IMR-90 (cell line): ENCODE data around the gene RFPL4AL1. TPM values are rescaled to one million over a fixed set of nuclear protein-coding genes. Genes with fewer than 3 reads are reported as not detected.
"Not testable (repeated sequence)": the region's sequence is repeated elsewhere in the genome, so short reads cannot be mapped to it uniquely, and the experiment has no call there.

Source experiments
- ATAC-seq: fragments of 200-7000 bp; cut with Tn5 transposase; 2 replicates; pipeline ENCODE4 v1.9.1; 2020; ENCODE audit warnings: low read depth, mild to moderate bottlenecking, moderate library complexity
- BruUV-seq: library from RNA; stranded (reverse); fragments of 400-500 nt; replicated peaks from 2 replicates; lab custom pipeline; 2021; lab: Mats Ljungman, UMichigan
- CTCF ChIA-PET: fragments of 300-600 bp; formaldehyde crosslinking; extraction: SDS; loops from one replicate; lab custom pipeline; 2021; ENCODE audit warnings: antibody characterized with exemption; lab: Yijun Ruan, JAX
- POLR2A ChIA-PET: fragments of 300-600 bp; sonication (Branson Sonifier 250); formaldehyde crosslinking; loops from one replicate; lab custom pipeline; 2022; ENCODE audit warnings: antibody characterized with exemption; ENCODE audit not compliant: unreplicated experiment; lab: Charles Lee
- DNase-seq: peaks from one replicate; pipeline ENCODE4 v3.0.0; 2013
- H2AFZ ChIP-seq: replicated peaks from 2 replicates; pipeline ENCODE3; 2013; ENCODE audit warnings: low read length, mild to moderate bottlenecking; ENCODE audit not compliant: poor library complexity
- H2AK5ac ChIP-seq: 2 replicates; pipeline ENCODE4 v1.6.1; 2013; ENCODE audit warnings: low read depth, low read length, inconsistent platforms
- H2AK9ac ChIP-seq: replicated peaks from 2 replicates; pipeline ENCODE3; 2013; ENCODE audit warnings: mild to moderate bottlenecking, low read depth, low read length, moderate library complexity; ENCODE audit not compliant: poor library complexity
- H2BK120ac ChIP-seq: 2 replicates; pipeline ENCODE4 v1.6.1; 2013; ENCODE audit warnings: low read depth, low read length, inconsistent platforms
- H2BK15ac ChIP-seq: 3 replicates; pipeline ENCODE4 v1.6.1; 2013; ENCODE audit warnings: low read depth, low read length, inconsistent platforms
- H2BK20ac ChIP-seq: 2 replicates; pipeline ENCODE4 v1.6.1; 2013; ENCODE audit warnings: low read depth, mild to moderate bottlenecking, inconsistent platforms, low read length, moderate library complexity
- H2BK5ac ChIP-seq: 2 replicates; pipeline ENCODE4 v1.6.1; 2013; ENCODE audit warnings: mild to moderate bottlenecking, low read depth, low read length, inconsistent platforms; ENCODE audit not compliant: poor library complexity, severe bottlenecking
- H3K14ac ChIP-seq: replicated peaks from 2 replicates; pipeline ENCODE4 v1.6.1; 2013; ENCODE audit warnings: low read depth, low read length, inconsistent platforms
- H3K18ac ChIP-seq: 2 replicates; pipeline ENCODE4 v1.6.1; 2013; ENCODE audit warnings: low read depth, low read length, control low read depth
- H3K23ac ChIP-seq: 2 replicates; pipeline ENCODE4 v1.6.1; 2013; ENCODE audit warnings: low read depth, low read length, inconsistent platforms
- H3K27ac ChIP-seq: 2 replicates; pipeline ENCODE4 v1.5.1; 2013; ENCODE audit warnings: mild to moderate bottlenecking, control low read depth, low read length; ENCODE audit not compliant: insufficient read depth
- H3K27me3 ChIP-seq: 2 replicates; pipeline ENCODE4 v1.6.1; 2013; ENCODE audit warnings: low read length; ENCODE audit not compliant: control insufficient read depth, insufficient read depth
- H3K36me3 ChIP-seq: 2 replicates; pipeline ENCODE4 v1.6.1; 2013; ENCODE audit warnings: low read length, mixed read lengths; ENCODE audit not compliant: control insufficient read depth, insufficient read depth
- H3K4ac ChIP-seq: 2 replicates; pipeline ENCODE4 v1.6.1; 2013; ENCODE audit warnings: low read depth, low read length, inconsistent platforms
- H3K4me1 ChIP-seq: 2 replicates; pipeline ENCODE4 v1.6.1; 2013; ENCODE audit warnings: low read length, mixed read lengths; ENCODE audit not compliant: control insufficient read depth, insufficient read depth
- H3K4me2 ChIP-seq: 2 replicates; pipeline ENCODE4 v1.6.1; 2013; ENCODE audit warnings: low read depth, mild to moderate bottlenecking, control low read depth, low read length, moderate library complexity
- H3K4me3 ChIP-seq: 2 replicates; pipeline ENCODE4 v1.5.1; 2013; ENCODE audit warnings: low read depth, mild to moderate bottlenecking, control low read depth, low read length, moderate library complexity; ENCODE audit not compliant: insufficient read depth
- H3K56ac ChIP-seq: 2 replicates; pipeline ENCODE4 v1.6.1; 2013; ENCODE audit warnings: low read length, inconsistent platforms; ENCODE audit not compliant: insufficient read depth; ENCODE audit errors: extremely low read depth
- H3K79me1 ChIP-seq, 2 experiments: 2 replicates each; pipeline ENCODE4 v1.6.1; 2013; ENCODE audit warnings: low read length in 2 of 2, inconsistent platforms in 1 of 2, low read depth in 1 of 2
- H3K9ac ChIP-seq: 2 replicates; pipeline ENCODE4 v1.6.1; 2013; ENCODE audit warnings: low read depth, low read length, control low read depth
- H3K9me1 ChIP-seq: 2 replicates; pipeline ENCODE4 v1.6.1; 2013; ENCODE audit warnings: low read length, inconsistent platforms; ENCODE audit not compliant: insufficient read depth
- H3K9me3 ChIP-seq: 2 replicates; pipeline ENCODE4 v1.6.1; 2013; ENCODE audit warnings: low read length; ENCODE audit not compliant: control insufficient read depth, insufficient read depth
- H4K20me1 ChIP-seq: 2 replicates; pipeline ENCODE4 v1.6.1; 2013; ENCODE audit warnings: low read length, inconsistent platforms; ENCODE audit not compliant: insufficient read depth
- H4K5ac ChIP-seq: 2 replicates; pipeline ENCODE4 v1.6.1; 2013; ENCODE audit warnings: mild to moderate bottlenecking, low read depth, low read length, control low read depth
- H4K8ac ChIP-seq, 2 experiments: 2 replicates each; pipeline ENCODE4 v1.6.1; 2013; ENCODE audit warnings: low read depth in 2 of 2, low read length in 2 of 2, control low read depth in 1 of 2, inconsistent platforms in 1 of 2
- H4K91ac ChIP-seq: 2 replicates; pipeline ENCODE4 v1.6.1; 2013; ENCODE audit warnings: low read depth, low read length, inconsistent platforms; ENCODE audit not compliant: insufficient read depth
- WGBS, 2 experiments: methylation state at CpG; one replicate each; pipeline versions ENCODE4 v1.1.5 to v1.1.7; 2013; ENCODE audit warnings: missing lambda C conversion rate in 2 of 2; ENCODE audit not compliant: insufficient read length in 1 of 2; ENCODE audit errors: extremely low coverage in 2 of 2; 5-methylcytosine and 5-hydroxymethylcytosine counted together
- dilution Hi-C: fragments of 300-500 bp; cut with HindIII; formaldehyde crosslinking; loops from one replicate; pipeline ENCODE4 v1.14.3; 2018; ENCODE audit warnings: low sequenced_read_pairs; ENCODE audit not compliant: unreplicated experiment
- in situ Hi-C: fragments of 300-500 bp; cut with MboI; formaldehyde crosslinking; loops from 3 replicates; pipeline ENCODE4 v1.14.3; 2019; ENCODE audit warnings: low sequenced_read_pairs, inconsistent platforms, mixed read lengths
- intact Hi-C: fragments of 100-400 bp; cut with micrococcal nuclease; formaldehyde crosslinking; loops from 2 replicates; pipeline ENCODE4 v1.10.0; 2022
- polyA plus RNA-seq, 3 experiments: library from polyadenylated mRNA; depleted of rRNA; stranded (reverse); fragments of >200 nt; gene quantifications; 2 replicates each; pipeline ENCODE4 v1.2.3, GENCODE V29; 2012; ENCODE audit warnings: low replicate concordance in 1 of 3
- total RNA-seq: library from RNA; depleted of rRNA; stranded (reverse); fragments of >200 nt; gene quantifications from 2 replicates; pipeline ENCODE4 v1.2.3, GENCODE V29; 2012

The RFPL4AL1 gene
- total and polyA plus RNA-seq, 2 of the 4 experiments (the other 2 are of a cell fraction), result not detected

DNA sequence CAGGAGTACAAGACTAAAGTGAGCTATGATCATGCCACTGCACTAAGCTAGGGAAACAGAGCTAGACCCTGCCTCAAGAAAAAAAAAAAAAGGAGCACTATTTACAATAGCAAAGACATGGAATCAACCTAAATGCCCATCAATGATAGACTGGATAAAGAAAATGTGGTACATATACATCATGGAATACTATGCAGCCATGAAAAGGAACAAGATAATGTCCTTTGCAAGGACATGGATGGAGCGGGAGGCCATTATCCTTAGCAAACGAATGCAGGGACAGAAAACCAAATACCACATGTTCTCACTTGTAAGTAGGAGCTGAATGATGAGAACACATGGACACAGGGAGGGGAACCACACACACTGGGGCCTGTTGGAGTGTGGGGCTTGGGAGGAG lies 38.5 kb upstream of the RFPL4AL1 start:
- H4K5ac ChIP-seq, dilution Hi-C loops, H3K27me3 ChIP-seq, H3K27ac ChIP-seq, H2BK5ac ChIP-seq, H2BK20ac ChIP-seq, H2BK120ac ChIP-seq, H3K4me3 ChIP-seq, POLR2A ChIA-PET, H3K4me2 ChIP-seq, intact Hi-C loops, DNase-seq, H3K14ac ChIP-seq, H3K23ac ChIP-seq, in situ Hi-C loops, ATAC-seq, H2AK5ac ChIP-seq, H3K9ac ChIP-seq, H4K20me1 ChIP-seq, H3K36me3 ChIP-seq, H3K79me1 ChIP-seq, H4K91ac ChIP-seq, H3K4ac ChIP-seq, H2BK15ac ChIP-seq, H3K56ac ChIP-seq, H3K18ac ChIP-seq, CTCF ChIA-PET, H2AK9ac ChIP-seq, H3K4me1 ChIP-seq, H4K8ac ChIP-seq, H3K9me1 ChIP-seq, BruUV-seq, H3K9me3 ChIP-seq, H2AFZ ChIP-seq: not testable (repeated sequence)
- WGBS, 2 experiments, result no CpG with 5 or more reads among the region's 2 CpGs
